HepG2 (cell line): ENCODE data around the gene DIPK1A. TPM values are rescaled to one million over a fixed set of nuclear protein-coding genes. Genes with fewer than 3 reads are reported as not detected.

ENCODE experiments used
- ATF2 ChIP-seq: sonication (generic); formaldehyde crosslinking; IDR thresholded peaks from 2 replicates; pipeline ENCODE4 v1.4.0; 2020; ENCODE audit warnings: missing genetic modification reagents
- CCDC6 ChIP-seq: sonication (generic); formaldehyde crosslinking; IDR thresholded peaks from 2 replicates; pipeline ENCODE4 v1.8.1; 2022; ENCODE audit warnings: mild to moderate bottlenecking, missing genetic modification reagents, moderate library complexity
- EZH2 ChIP-seq: conservative IDR thresholded peaks from 2 replicates; pipeline ENCODE4 v1.6.1; 2012; ENCODE audit warnings: mild to moderate bottlenecking, low read depth, low read length, moderate library complexity
- FOSL2 ChIP-seq: sonication (generic); formaldehyde crosslinking; IDR thresholded peaks from 2 replicates; pipeline ENCODE4 v1.4.0; 2020; ENCODE audit warnings: missing genetic modification reagents
- FOXK2 ChIP-seq: fragments of 450-650 bp; IDR thresholded peaks from 2 replicates; pipeline ENCODE4 v1.6.1; 2016
- GATAD2A ChIP-seq: IDR thresholded peaks from 2 replicates; pipeline ENCODE4 v1.6.1; 2016
- HHEX ChIP-seq: IDR thresholded peaks from 2 replicates; pipeline ENCODE4 v1.6.1; 2016; ENCODE audit warnings: control low read depth
- HMG20B ChIP-seq: conservative IDR thresholded peaks from 2 replicates; pipeline ENCODE4 v1.6.1; 2016; ENCODE audit warnings: missing genetic modification reagents, missing compliant biosample characterization
- KLF11 ChIP-seq: IDR thresholded peaks from 2 replicates; pipeline ENCODE4 v1.6.1; 2016; ENCODE audit warnings: missing compliant biosample characterization
- KLF16 ChIP-seq, 2 experiments: sonication (generic) in 1 of 2; formaldehyde crosslinking in 1 of 2; IDR thresholded peaks; 2 replicates each; pipeline versions ENCODE4 v1.6.1 to v1.8.0; 2016 to 2023; ENCODE audit warnings: missing genetic modification reagents in 2 of 2, missing compliant biosample characterization in 1 of 2
- MIER3 ChIP-seq: IDR thresholded peaks from 2 replicates; pipeline ENCODE4 v1.6.1; 2016; ENCODE audit warnings: missing compliant biosample characterization, borderline replicate concordance
- NFE2 ChIP-seq: sonication (generic); formaldehyde crosslinking; IDR thresholded peaks from 2 replicates; pipeline ENCODE4 v1.4.0; 2020; ENCODE audit warnings: missing genetic modification reagents
- SAFB2 ChIP-seq: sonication (generic); formaldehyde crosslinking; IDR thresholded peaks from 2 replicates; pipeline ENCODE4 v1.5.1; 2020; ENCODE audit warnings: missing genetic modification reagents, low read depth, mild to moderate bottlenecking, borderline replicate concordance
- SRSF1 ChIP-seq: fragments of 200-400 bp; formaldehyde crosslinking; optimal IDR thresholded peaks from 2 replicates; pipeline ENCODE3; 2017; ENCODE audit warnings: mild to moderate bottlenecking, low read depth, low read length, moderate library complexity
- ZBTB7A ChIP-seq: sonication (generic); formaldehyde crosslinking; IDR thresholded peaks from 2 replicates; pipeline ENCODE4 v1.8.0; 2022; ENCODE audit warnings: mild to moderate bottlenecking, missing genetic modification reagents
- ZFP37 ChIP-seq: sonication (generic); formaldehyde crosslinking; IDR thresholded peaks from 2 replicates; pipeline ENCODE4 v1.4.0; 2020; ENCODE audit warnings: missing genetic modification reagents, borderline replicate concordance
- ZHX2 ChIP-seq, 2 experiments: sonication (generic) in 1 of 2; formaldehyde crosslinking in 1 of 2; IDR thresholded peaks; 2 replicates each; pipeline versions ENCODE4 v1.6.1 to v1.9.0; 2014 to 2022; ENCODE audit warnings: antibody characterized with exemption in 1 of 2, borderline replicate concordance in 1 of 2, inconsistent platforms in 1 of 2, low read depth in 1 of 2, missing genetic modification reagents in 1 of 2
- ZNF101 ChIP-seq: sonication (generic); formaldehyde crosslinking; IDR thresholded peaks from 2 replicates; pipeline ENCODE4 v1.4.0; 2020; ENCODE audit warnings: mild to moderate bottlenecking, low read depth, missing genetic modification reagents, borderline replicate concordance
- ZNF367 ChIP-seq: sonication (generic); formaldehyde crosslinking; IDR thresholded peaks from 2 replicates; pipeline ENCODE4 v1.4.0; 2020; ENCODE audit warnings: missing genetic modification reagents, borderline replicate concordance
- ZNF775 ChIP-seq: sonication (generic); formaldehyde crosslinking; IDR thresholded peaks from 2 replicates; pipeline ENCODE4 v1.4.0; 2020; ENCODE audit warnings: missing genetic modification reagents, mild to moderate bottlenecking, moderate library complexity, borderline replicate concordance
- polyA plus RNA-seq, 8 experiments: library from polyadenylated mRNA; depleted of rRNA in 3 of 8; stranded (reverse) in 7 of 8; unstranded in 1 of 8; fragments of >200 nt; fragmentation: Illumina TruSeq in 4 of 8; extraction: Trizol in 4 of 8; gene quantifications; 2 replicates each; pipeline versions ENCODE4 v1.2.1 to v1.2.3, GENCODE V29; 2011 to 2016; ENCODE audit warnings: low read depth in 4 of 8, missing spikeins in 1 of 8, mixed read lengths in 1 of 8; ENCODE audit not compliant: insufficient read depth in 1 of 8
- total RNA-seq, 5 experiments: library from RNA; depleted of rRNA; stranded (reverse); fragments of >200 nt; fragmentation: Illumina TruSeq; extraction: Trizol; gene quantifications; 2 replicates each; pipeline ENCODE4 v1.2.3, GENCODE V29; 2016; ENCODE audit warnings: low read depth in 1 of 5

Gene DIPK1A
- total and polyA plus RNA-seq, 2 of the 13 experiments (the other 11 are each of a cell fraction or from before 2014, with no cell fraction given), result 8.4 TPM

GRCh38 chr1:92886886-92887419 is 74.3 kb downstream of the DIPK1A start (continued):
- TF ChIP-seq ZNF101 (CRISPR knock-in tag) (no peak), SAFB2 (CRISPR knock-in tag) (no peak), ZNF367 (no peak), ZHX2 (IDR thresholded peaks at IDR 0.05; ENCODE audit: low read depth) (0 out of 2 replicates have a peak, but pooled peaks have one; percentile 22), ZHX2 (CRISPR knock-in tag; IDR thresholded peaks at IDR 0.05; ENCODE audit: borderline replicate concordance) (no peak), SRSF1 (no peak), FOSL2 (CRISPR knock-in tag) (peak; percentile 64), CCDC6 (CRISPR knock-in tag) (peak; percentile 46; the same call in 1 of the 2 replicates), EZH2 (no peak), GATAD2A (CRISPR knock-in tag) (peak; percentile 84), ZBTB7A (CRISPR knock-in tag) (no peak), HHEX (CRISPR knock-in tag) (peak; percentile 90), NFE2 (CRISPR knock-in tag) (no peak), MIER3 (CRISPR knock-in tag) (peak; percentile 35; the same call in 1 of the 2 replicates), ATF2 (CRISPR knock-in tag) (peak; percentile 67; the same call in 1 of the 2 replicates), ZFP37 (CRISPR knock-in tag) (no peak), KLF16 (CRISPR knock-in tag; IDR thresholded peaks at IDR 0.05) (peak in 1 of 2 experiments; percentile 32; a peak in 1 of 4 replicates), ZNF775 (no peak), KLF11 (no peak), FOXK2 (no peak), HMG20B (CRISPR knock-in tag) (peak; percentile 38; the same call in 1 of the 2 replicates)
